Hippocampal formation (tissue), 2 donors: ENCODE measurements around the gene SLC25A11.
A peak's percentile ranks its signal among the peaks of the same experiment; 100 is the strongest.
"Not testable (repeated sequence)": the region's sequence is repeated elsewhere in the genome, so short reads cannot be mapped to it uniquely, and the experiment has no call there.

Experiments used
- DNase-seq, 2 donors: peaks; one replicate each; lab custom pipeline; 2025; lab: John Stamatoyannopoulos, UW

SLC25A11 gene

DNA sequence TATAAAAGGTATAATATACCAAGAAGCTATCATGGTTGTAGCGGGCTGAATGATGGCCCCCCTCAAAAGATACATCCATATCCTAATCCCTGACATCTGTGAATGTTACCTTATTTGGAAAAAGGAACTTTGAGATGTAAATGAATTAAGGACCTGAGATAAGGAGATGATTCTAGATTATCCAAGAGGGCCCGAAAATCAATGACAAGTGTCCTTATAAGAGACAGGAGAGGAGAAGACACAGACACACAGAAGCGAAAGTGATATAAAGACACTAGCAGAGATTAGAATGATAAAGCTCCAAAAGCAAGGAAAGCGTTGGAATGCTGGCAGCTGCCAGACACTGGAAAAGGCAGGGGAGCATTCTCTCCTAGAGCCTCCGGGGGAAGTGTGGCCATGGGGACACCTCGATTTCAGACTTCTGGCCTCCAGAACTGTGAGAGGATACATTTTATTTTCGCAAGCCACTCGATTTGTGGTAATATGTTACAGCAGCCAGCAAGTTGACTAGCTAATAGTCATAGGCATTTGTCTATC is 20.3 kb downstream of the SLC25A11 start:
- no peak for DNase-seq

DNA sequence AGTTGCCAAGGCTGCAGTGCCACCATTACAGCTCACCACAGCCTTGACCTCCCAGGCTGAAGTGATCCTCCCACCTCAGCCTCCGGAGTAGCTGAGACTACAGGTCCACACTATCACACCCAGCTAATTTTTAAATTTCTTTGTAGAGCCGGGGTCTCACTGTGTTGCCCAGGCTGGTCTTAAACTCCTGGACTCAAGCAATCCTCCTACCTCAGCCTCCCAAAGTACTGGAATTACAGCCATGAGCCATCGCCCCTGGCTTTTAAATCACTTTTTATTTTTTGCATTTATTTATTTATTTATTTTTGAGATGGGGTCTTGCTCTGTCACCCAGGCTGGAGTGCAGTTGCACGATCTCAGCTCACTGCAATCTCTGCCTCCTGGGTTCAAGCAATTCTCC is 25.3 kb downstream of the SLC25A11 start:
- DNase-seq = not testable (repeated sequence)

DNA sequence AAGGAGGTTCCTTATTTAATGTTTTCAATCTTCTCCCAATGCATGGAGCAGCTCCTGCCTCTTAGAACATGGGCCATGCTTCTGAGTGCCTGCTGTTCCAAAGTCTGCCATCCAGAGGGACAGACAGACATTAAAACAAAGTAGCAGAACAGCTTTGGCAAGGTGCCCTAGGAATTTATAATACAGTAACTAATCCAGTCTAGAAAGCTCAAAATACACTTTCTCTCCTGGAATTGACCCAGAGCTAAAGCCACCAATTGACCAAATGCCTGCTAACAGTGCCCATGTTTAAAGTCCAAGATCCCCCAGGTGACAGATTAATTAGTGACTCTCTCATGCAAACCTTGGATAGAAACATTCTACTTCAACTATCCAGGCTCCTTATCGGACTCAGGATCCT is 25.9 kb downstream of the SLC25A11 start:
- DNase-seq = no peak

DNA sequence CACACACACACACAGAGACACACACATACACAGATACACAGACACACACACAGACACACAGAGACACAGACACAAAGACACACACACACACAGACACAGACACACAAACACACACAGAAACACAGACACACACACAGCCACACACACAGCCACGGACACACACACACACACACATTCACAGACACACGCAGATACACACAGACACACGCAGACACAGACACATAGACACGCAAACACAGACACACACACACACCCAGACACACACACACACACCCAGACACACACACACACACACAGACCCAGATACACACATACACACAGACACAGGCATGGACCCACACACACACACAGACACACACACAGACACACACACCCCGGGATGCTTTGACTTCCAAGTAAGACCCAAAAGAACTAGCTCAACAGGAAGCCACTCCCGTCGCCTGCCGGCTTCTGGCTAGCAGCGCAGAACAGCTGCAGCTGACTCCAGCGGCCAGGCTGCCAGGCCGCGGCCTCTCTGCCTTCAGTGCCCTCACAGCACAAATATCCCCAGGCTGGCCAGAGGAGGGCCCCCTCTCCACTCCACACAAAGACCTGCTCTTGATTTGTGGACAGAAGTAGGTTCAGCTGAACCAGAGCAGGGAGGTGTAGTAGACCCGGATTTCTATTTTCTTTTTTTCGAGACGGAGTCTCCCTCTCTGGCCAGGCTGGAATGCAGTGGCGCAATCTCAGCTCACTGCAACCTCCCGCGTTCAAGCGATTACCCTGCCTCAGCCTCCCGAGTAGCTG is 30.9 kb downstream of the SLC25A11 start:
- peak; percentile 80 to 81 for DNase-seq

DNA sequence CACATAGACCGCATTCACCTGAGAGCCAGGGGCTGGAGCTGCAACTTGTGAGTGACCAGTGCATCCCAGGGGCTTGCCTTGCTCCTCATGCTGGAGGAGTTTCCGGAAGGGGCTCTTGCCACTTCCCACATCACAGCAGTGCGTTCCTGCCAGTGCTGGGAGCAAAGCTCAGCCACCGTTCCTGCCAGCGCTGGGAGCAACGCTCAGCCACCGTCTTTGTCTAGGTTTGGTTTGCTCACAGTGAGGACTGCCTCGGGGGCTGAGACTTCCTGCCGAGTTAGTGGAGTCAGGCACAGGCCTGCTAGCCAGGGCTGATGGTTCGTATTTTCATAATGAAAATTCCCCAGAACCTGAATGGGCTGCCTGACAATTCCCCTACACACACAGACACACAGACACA is 31.5 kb downstream of the SLC25A11 start:
- no peak for DNase-seq

DNA sequence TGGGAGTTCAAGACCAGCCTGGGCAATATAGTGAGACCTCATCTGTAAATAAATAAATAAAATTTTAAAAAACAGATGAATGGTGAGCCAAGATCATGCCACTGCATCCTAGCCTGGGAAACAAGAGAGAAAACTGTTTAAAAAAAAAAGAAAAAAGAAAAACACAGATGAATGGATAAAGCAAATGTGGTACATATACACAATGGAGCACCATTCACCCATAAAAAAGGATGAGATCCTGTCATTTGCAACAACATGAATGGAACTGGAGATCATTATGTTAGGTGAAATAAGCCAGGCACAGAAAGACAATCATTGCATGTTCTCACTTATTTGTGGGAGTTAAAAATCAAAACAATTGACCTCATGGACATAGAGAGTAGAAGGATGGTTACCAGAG is 33.2 kb downstream of the SLC25A11 start:
- not testable (repeated sequence) for DNase-seq

DNA sequence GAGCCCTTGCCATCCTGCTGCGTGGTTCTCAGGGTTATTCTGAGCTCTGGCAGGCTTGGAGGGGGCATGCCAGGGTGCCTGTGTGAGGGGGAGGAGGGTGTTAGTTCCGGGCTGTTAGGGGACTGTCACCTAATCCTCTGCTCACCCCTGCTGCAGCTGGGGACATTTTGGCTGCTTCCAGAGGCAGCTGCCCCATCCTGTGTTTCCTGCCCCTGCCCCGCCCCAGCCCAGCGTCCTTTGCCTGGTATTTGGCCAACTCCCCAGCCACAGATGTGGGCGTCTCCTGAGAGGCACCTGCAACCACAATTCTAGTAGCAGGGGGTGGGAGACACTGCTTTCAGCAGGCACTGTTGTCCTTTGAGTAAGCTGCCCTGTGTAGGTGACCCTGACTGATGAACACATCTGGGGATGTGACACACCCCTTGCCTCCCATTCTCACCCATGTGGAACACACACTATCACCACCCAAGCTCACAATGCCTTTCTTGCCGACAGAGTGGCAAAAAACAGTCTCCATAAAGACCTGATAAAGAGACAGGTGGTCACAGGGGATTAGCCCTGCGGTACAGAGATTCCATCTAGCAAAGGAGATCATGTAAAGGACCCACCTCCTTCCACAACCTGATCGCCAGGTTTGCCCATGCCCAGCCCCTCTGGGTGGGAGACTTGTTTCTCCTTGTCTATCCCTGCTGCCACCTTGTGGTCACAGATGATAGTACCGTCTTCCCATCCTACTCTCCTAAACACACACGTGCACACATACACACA is 36.6 kb downstream of the SLC25A11 start, which contains the start of gene CHRNE:
TSS of gene CHRNE (minus strand) at position 48 of the 768 bp plus-strand sequence. CDS start at position 13, 35 bp downstream.
- peak in 1 of 2 donors; percentile 48 for DNase-seq

DNA sequence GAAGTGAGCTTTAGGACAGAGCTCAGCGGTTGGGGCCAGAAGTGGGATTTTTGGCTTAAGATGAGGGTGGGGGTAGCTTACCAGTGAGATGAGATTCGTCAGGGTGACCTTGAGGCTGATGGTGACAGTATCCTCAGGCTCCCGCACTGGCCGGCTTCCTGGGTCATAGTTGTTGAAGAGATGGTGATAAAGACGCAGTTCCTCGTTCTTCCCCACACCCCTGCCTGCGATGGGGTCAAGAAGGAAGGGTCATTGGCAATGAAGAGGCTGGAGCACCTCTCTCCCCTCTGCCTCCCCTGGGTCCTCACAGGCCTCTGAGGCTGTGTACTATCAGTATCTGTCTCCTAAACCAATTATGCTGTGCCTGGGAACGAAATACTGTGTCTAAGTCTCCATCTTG is 37.3 kb downstream of the SLC25A11 start:
- no peak for DNase-seq

DNA sequence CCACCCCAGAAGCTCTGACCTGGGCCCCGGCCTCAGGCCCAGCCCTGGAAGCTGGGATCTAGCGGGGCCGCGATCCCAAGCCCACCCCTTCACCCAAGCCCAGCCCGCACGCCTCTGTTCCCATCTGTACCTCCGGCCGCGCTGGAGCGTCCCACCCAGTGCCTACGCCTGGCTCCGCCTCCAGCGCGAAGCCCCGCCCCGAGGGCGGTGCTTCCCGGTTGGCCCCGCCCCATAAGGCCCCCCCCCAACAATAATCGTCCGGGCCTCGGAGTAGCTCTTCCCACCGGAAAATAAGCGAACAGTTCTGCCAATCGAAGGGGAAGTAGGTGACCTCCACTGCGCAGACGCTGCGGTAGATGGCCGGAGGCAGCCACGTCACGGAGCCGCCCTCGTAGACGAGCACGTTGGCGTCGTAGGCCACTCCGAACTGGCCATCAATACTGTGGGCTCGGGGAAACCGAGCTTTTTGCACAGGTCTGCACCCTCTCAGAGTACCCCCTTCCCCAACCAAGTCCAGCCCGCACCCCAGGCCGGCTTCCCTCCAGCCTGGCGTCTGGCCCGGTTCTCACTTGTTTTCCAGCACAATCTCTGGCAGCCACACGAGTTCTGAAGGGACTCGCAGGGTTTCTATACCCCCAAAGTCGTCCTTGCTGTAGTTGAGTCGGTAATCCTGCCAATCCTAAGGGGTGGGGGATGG is 38.0 kb downstream of the SLC25A11 start:
- no peak for DNase-seq

DNA sequence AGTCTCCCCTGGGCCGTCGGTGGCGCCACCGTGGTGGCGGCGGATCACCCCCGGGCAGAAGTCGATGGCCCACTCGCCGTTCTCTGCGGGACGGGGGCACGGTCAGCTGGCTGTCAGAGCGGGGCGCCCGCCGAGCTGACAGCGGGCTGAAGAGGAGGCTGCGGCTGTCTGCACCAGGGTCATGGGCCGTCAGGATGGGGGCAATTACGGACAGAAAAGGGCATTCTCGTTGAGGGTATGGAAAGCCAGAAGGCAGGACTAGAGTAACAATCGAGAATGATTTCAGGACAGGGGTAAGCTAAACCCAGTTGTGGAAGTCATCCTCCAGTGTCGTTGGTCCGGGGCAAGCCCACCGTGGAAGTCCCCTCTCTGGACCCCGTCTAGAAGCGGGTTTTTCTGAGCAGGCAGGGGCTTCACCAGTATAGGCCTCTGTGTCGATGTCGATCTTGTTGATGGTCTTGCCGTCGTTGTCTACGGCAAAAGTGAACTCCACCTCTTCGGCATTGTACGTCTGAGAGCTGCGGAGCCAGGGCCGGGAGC is 38.7 kb downstream of the SLC25A11 start:
- no peak for DNase-seq

DNA sequence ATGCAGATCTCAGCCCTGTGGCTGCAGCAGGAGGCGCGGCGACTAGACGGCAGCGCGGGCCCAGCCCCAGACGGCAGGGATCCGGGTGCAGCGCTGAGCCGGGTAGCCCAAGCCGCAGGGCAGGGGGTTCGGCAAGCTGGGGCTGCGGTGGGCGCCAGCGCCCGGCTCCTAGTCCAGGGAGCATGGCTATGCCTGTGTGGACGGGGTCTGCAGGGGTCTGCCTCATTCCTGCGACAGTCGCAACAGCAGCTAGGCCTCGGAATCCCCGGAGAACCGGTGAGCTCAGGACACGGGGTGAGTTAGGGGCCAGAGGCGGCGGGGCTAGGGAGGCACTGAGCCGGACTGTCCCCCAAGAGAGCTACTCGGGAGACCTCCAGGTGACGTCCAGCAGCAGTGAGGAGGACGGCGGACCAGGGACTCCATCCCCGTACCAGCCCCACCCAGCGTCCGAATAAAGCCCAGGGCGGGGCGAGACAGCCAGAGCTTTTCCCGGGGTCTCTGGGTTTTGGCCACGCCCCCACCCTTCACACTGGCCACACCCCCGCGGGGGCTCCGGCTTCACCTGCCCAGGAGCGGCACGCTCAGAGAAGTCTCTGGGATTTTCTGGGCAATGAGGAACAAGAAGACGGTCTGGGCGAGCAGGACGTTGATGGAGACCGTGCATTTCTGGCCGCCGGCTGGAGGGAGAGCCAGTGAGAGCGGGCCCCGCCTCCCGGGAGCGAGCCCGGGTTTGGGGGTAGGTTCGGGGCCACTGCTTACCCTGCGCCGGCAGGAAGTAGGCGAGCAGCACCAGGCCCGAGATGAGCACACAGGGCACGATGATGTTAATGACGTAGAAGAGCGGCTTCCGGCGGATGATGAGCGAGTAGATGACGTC is 39.4 kb downstream of the SLC25A11 start:
- DNase-seq = no peak

DNA sequence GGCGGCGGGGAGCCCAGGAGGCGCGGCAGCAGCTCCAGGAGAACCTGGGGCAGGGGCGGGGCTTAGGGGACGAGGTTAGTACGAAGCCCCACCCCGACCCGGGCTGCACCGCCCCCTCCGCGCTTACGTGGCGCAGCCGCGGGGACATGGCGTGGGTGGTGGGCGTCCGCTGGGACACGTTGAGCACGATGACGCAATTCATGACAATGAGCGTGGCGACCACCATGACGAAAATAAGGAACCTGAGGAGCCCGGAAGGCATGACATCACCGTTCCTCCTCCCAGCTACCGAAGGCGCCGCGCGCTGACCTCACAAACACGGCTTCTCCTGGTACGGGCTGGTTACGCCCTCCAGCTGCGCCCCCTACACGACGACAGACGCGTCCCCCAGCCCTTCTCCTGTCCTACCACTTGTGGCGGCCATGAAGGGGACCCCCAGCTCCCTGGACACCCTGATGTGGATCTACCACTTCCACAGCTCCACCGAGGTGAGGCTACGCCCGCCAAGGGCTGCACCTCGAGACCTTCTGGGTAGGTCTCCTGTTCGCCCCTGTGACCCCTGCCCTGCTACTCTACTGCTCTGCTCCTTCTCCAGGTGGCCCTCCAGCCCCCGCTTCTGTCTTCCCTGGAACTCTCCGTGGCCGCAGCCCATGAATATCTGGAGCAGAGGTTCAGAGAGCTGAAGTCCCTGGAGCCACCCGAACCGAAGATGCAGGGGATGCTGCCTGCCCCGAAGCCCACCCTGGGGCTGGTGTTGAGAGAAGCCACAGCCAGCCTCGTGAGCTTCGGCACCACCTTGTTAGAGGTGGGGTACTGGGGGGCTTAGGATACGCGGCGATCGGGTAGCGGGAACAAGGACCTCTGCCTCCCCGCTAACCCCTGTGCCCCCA is 40.3 kb downstream of the SLC25A11 start, which contains the start of gene C17orf107:
TSS of gene C17orf107 (plus strand) at position 196 of the 890 bp plus-strand sequence. CDS start at position 423, 227 bp downstream.
- DNase-seq = no peak

DNA sequence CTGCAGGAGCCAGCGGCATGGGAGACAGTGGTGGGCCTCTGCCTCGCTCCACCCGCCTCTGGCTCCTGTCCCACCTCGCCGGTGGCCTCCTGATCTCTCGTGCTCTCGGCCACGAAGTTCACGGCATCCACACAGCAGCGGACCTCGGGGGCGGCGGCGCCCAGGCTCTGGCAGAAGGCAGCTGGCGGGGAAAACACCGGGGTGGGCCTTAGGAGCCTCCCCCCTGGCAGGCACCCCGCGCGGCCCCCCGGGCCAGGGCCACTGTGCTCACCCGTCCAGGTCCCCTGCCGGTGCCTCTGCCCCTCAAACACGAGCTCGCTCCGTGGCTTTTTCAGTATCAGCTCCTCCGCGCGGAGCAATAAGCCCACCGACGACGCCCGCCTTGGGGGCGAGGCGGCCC is 40.9 kb downstream of the SLC25A11 start:
- DNase-seq = no peak

DNA sequence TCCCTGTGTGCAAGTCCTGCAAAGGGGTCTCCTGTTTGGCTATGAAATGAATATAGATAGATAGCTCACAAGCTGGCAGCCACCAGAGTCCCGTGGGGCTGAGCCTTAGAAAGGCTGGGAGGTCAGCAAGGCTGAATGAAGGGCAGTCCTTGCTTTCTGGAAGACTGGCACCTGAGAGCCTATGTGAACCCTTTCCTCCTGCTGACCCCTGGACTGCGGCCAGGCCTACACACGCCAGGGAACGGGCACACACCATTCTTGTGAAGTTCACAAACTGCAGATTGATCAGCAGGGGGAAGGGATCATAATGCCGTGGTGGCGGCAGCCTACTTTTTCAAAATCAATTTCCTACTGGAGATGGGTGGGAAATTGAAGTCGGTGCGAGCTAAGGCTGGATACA is 41.5 kb downstream of the SLC25A11 start:
- no peak for DNase-seq

DNA sequence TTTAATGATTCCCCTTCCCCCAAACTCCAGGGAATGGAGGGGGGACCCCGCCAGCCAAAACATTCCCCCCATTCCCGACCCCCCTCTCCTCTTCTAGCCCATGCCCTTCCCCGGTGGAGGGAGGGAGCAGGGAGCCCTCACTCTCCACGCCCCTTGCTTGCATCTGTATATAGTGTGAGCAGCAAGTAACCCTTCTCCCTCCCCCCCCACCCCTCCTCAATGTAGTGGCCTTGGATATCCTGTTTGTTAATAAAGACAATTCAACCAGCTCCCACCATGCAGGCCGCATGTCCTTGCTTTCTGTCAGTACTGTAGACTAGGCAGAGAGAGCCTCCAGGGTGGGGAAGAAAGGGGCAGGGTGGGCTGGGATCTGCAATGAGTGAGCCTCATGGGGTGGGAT is 42.1 kb downstream of the SLC25A11 start:
- DNase-seq = no peak

DNA sequence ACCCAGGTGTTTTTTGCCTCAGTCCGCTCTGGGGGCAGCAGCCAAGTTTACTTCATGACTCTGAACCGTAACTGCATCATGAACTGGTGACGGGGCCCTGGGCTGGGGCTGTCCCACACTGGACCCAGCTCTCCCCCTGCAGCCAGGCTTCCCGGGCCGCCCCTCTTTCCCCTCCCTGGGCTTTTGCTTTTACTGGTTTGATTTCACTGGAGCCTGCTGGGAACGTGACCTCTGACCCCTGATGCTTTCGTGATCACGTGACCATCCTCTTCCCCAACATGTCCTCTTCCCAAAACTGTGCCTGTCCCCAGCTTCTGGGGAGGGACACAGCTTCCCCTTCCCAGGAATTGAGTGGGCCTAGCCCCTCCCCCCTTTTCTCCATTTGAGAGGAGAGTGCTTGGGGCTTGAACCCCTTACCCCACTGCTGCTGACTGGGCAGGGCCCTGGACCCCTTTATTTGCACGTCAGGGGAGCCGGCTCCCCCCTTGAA is 42.6 kb downstream of the SLC25A11 start:
- no peak for DNase-seq

DNA sequence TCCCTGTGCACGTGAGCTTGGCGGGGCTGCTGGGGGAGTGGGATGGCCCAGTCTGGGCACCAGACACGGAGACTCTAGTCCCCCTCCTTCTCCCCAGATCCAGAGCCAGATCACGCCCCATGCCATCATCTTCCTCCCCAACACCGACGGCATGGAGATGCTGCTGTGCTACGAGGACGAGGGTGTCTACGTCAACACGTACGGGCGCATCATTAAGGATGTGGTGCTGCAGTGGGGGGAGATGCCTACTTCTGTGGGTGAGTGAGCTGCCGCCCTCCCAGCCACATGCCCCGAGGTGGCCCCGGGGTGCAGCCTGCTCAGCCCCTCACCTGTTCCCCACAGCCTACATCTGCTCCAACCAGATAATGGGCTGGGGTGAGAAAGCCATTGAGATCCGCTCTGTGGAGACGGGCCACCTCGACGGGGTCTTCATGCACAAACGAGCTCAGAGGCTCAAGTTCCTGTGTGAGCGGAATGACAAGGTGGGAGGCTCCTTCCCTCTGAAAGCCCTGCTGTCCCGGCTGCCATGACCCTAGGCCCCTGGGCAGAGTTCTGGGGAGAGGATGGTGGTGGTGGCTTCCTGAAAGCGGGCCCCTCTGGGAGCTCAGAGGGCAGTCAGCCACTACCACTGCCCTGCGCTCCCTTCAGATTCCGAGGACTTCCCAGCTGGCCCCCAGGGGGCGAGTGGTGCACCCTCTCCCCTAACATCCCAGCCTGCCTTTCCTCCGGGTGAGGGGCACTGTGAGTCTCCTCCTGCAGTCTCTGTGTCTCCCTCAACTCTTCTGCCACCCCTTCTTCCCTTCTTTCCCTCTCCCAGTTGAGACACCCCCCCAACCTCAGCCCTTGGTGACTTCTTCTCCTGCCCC is 43.3 kb downstream of the SLC25A11 start:
- no peak for DNase-seq

DNA sequence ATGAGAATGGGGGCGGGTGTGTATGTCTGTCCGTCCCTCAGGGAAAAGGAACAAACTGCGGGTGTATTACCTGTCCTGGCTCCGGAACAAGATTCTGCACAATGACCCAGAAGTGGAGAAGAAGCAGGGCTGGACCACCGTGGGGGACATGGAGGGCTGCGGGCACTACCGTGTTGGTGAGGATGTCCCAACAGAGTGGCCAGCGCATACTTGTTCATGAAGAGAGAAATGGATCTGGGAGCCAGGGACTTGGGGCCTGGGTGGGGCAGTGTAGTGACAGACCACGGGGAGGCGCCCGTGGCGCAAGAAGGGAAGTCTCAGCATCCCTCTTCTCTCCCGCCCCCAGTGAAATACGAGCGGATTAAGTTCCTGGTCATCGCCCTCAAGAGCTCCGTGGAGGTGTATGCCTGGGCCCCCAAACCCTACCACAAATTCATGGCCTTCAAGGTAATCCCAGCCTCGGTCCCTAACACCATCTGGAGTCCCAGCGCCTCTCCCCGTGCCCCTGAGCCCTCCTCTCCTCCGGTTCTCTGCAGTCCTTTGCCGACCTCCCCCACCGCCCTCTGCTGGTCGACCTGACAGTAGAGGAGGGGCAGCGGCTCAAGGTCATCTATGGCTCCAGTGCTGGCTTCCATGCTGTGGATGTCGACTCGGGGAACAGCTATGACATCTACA is 44.1 kb downstream of the SLC25A11 start:
- no peak for DNase-seq
